CD4-positive, CD25-positive, alpha-beta regulatory T cell (primary cell): ENCODE results near the gene ICA1. TPM values are rescaled to one million over a fixed set of nuclear protein-coding genes. Genes with fewer than 3 reads are reported as not detected.
"Not testable (repeated sequence)": the region's sequence is repeated elsewhere in the genome, so short reads cannot be mapped to it uniquely, and the experiment has no call there.

Source experiments
- ATAC-seq, 2 donors: fragments of 150-1000 bp; cut with Tn5 transposase; one replicate each; pipeline ENCODE4 v1.10.0; 2021; ENCODE audit warnings: low read depth in 2 of 2, moderate number of reproducible peaks in 2 of 2, moderate library complexity in 1 of 2
- DNase-seq, 3 donors: peaks; one replicate each; pipeline versions ENCODE4 v3.0.0 to v3.0.0-alpha.2; 2012 to 2022; ENCODE audit warnings: mixed read lengths in 1 of 3
- H3K27ac ChIP-seq: one replicate; pipeline ENCODE4 v1.7.0; 2013; ENCODE audit warnings: mild to moderate bottlenecking, low read length; ENCODE audit not compliant: insufficient read depth, poor library complexity, severe bottlenecking
- H3K27me3 ChIP-seq: one replicate; pipeline ENCODE4 v1.7.0; 2013; ENCODE audit warnings: low read length; ENCODE audit not compliant: control insufficient read depth, insufficient read depth
- H3K36me3 ChIP-seq: one replicate; pipeline ENCODE4 v1.7.0; 2013; ENCODE audit warnings: mild to moderate bottlenecking, low read length, moderate library complexity; ENCODE audit not compliant: control insufficient read depth, insufficient read depth
- H3K4me1 ChIP-seq: 2 replicates; pipeline ENCODE4 v1.7.0; 2013; ENCODE audit warnings: mild to moderate bottlenecking, low read length; ENCODE audit not compliant: insufficient read depth, control insufficient read depth, poor library complexity, severe bottlenecking
- H3K4me3 ChIP-seq: one replicate; pipeline ENCODE4 v1.7.0; 2013; ENCODE audit warnings: low read depth, mild to moderate bottlenecking, low read length, moderate library complexity
- H3K9me3 ChIP-seq, 2 experiments: 1 replicate in 1 of 2; 2 replicates in 1 of 2; pipeline ENCODE4 v1.7.0; 2013; ENCODE audit warnings: low read length in 2 of 2, mild to moderate bottlenecking in 1 of 2, moderate library complexity in 1 of 2; ENCODE audit not compliant: control insufficient read depth in 2 of 2
- H3K27ac Mint-ChIP-seq, 3 donors: one replicate each; pipeline ENCODE4 v1.8.0; 2020 to 2022; ENCODE audit warnings: mild to moderate bottlenecking in 3 of 3, mixed read lengths in 3 of 3, moderate library complexity in 2 of 3
- H3K27me3 Mint-ChIP-seq: one replicate; pipeline ENCODE4 v1.8.0; 2022; ENCODE audit warnings: mild to moderate bottlenecking, mixed read lengths
- H3K36me3 Mint-ChIP-seq: one replicate; pipeline ENCODE4 v1.8.0; 2020; ENCODE audit warnings: mixed read lengths
- H3K4me1 Mint-ChIP-seq, 4 donors: one replicate each; pipeline ENCODE4 v1.8.0; 2020 to 2022; ENCODE audit warnings: mixed read lengths in 4 of 4, mild to moderate bottlenecking in 1 of 4
- H3K4me3 Mint-ChIP-seq, 4 donors: one replicate each; pipeline ENCODE4 v1.8.0; 2020 to 2022; ENCODE audit warnings: mild to moderate bottlenecking in 4 of 4, mixed read lengths in 4 of 4, moderate library complexity in 3 of 4
- H3K9me3 Mint-ChIP-seq, 7 donors: one replicate each; pipeline ENCODE4 v1.8.0; 2020 to 2022; ENCODE audit warnings: mixed read lengths in 7 of 7, mild to moderate bottlenecking in 3 of 7, moderate library complexity in 2 of 7
- polyA plus RNA-seq, 4 donors: library from polyadenylated mRNA; unstranded; fragments of 300-500 nt; fragmentation: Illumina TruSeq; gene quantifications; one replicate each; pipeline ENCODE4 v1.2.3, GENCODE V29; 2021
- total RNA-seq: library from RNA; stranded (reverse); gene quantifications from one replicate; pipeline ENCODE4 v1.2.3, GENCODE V29; 2022

Gene ICA1
- total and polyA plus RNA-seq, 5 donors from 2014 or later = 11.3 to 33.5 (median 21.9) TPM

DNA sequence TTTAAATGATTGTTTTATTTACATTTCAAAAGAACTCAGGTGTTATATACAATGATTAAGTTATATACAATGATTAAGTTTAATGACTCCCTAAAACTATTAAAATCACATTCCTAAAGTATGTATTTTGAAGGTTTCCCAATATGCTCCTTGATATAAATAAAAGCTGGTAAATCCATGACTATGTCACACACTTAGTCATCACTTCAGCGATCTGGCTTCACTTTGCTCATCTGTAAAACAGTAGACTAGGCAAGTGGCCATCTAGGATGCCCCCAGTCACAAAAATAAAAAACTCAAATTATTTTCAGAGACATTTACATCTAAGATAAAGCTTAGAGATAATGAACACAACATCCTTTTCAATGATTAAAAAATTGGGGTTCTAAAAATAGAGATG is 10.8 kb downstream of the ICA1 start:
- H3K36me3 Mint-ChIP-seq = no peaks in the 10 kb centered on the region
- H3K4me1 Mint-ChIP-seq = no peaks in the 10 kb centered on the region
- no peak overlapping the region for H3K27ac Mint-ChIP-seq
- Histone ChIP-seq H3K27me3 (peaks cover 29% of the 10 kb centered on the region), H3K4me3 (no peak overlapping the region), H3K27ac (no peak overlapping the region), H3K36me3 (no peaks in the 10 kb centered on the region), H3K9me3 (no peaks in the 10 kb centered on the region), H3K4me1 (no peaks in the 10 kb centered on the region)
- ATAC-seq = no peak
- peaks cover 0 to 5% (median 0%) of the 10 kb centered on the region in 7 donors for H3K9me3 Mint-ChIP-seq
- peaks cover 43% of the 10 kb centered on the region for H3K27me3 Mint-ChIP-seq
- no peak for DNase-seq
- H3K4me3 Mint-ChIP-seq = no peak overlapping the region

GRCh38 chr7:8250547-8250946 is 11.4 kb downstream of the ICA1 start:
- Mint-ChIP-seq H3K9me3 (peaks cover 0 to 5% (median 0%) of the 10 kb centered on the region in 7 donors), H3K36me3 (no peaks in the 10 kb centered on the region), H3K4me1 (no peaks in the 10 kb centered on the region), H3K4me3 (no peak overlapping the region), H3K27ac (no peak overlapping the region), H3K27me3 (peaks cover 43% of the 10 kb centered on the region)
- Histone ChIP-seq H3K9me3 (no peaks in the 10 kb centered on the region), H3K4me3 (no peak overlapping the region), H3K4me1 (no peaks in the 10 kb centered on the region), H3K36me3 (no peaks in the 10 kb centered on the region), H3K27me3 (peaks cover 29% of the 10 kb centered on the region), H3K27ac (no peak overlapping the region)
- no peak for ATAC-seq
- DNase-seq = no peak

DNA sequence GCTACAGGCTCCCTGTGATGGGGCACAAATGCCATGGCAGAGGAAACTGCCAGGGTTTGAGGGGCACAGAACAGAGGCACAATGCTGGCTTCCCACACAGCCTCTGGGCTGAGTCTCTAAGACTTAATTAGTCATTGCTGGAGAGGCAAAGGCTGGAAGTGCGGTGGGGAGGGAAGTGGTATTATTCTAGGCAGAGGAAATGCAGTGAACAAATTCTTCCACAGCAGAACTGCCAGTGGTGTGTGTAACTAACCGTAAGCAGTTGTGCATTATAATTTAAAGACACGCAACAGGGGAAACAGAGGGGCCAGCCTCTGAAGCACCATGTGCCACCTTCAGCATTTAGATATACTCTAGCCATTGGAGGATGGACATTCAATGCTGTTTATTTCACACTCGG is 12.8 kb downstream of the ICA1 start:
- Mint-ChIP-seq H3K9me3 (peaks cover 0 to 6% (median 2%) of the 10 kb centered on the region in 7 donors), H3K27ac (no peak overlapping the region), H3K36me3 (no peaks in the 10 kb centered on the region), H3K4me1 (no peaks in the 10 kb centered on the region), H3K27me3 (peaks cover 38% of the 10 kb centered on the region), H3K4me3 (no peak overlapping the region)
- Histone ChIP-seq H3K9me3 (no peaks in the 10 kb centered on the region), H3K27ac (no peak overlapping the region), H3K4me1 (no peaks in the 10 kb centered on the region), H3K27me3 (peaks cover 26% of the 10 kb centered on the region), H3K36me3 (no peaks in the 10 kb centered on the region), H3K4me3 (no peak overlapping the region)
- DNase-seq (no peak), ATAC-seq (no peak)

- H3K27me3 Mint-ChIP-seq = peaks cover 26% of the 10 kb centered on the region
- Histone ChIP-seq H3K9me3 (peaks cover 0 to 2% of the 10 kb centered on the region in 2 experiments), H3K27ac (no peak overlapping the region), H3K4me1 (no peaks in the 10 kb centered on the region), H3K4me3 (no peak overlapping the region), H3K36me3 (no peaks in the 10 kb centered on the region), H3K27me3 (peaks cover 13% of the 10 kb centered on the region)
- H3K4me3 Mint-ChIP-seq = no peak overlapping the region
- H3K27ac Mint-ChIP-seq = no peak overlapping the region
- DNase-seq (no peak), ATAC-seq (no peak)
- H3K4me1 Mint-ChIP-seq = no peaks in the 10 kb centered on the region
- H3K9me3 Mint-ChIP-seq = peaks cover 0 to 32% (median 8%) of the 10 kb centered on the region in 7 donors
- no peaks in the 10 kb centered on the region for H3K36me3 Mint-ChIP-seq
Observed at GRCh38 chr7:8246020-8246419, 15.9 kb downstream of the ICA1 start.

- not testable (repeated sequence) for H3K36me3 ChIP-seq, H3K4me3 ChIP-seq, H3K27ac ChIP-seq, H3K4me1 Mint-ChIP-seq, ATAC-seq, H3K4me3 Mint-ChIP-seq, H3K36me3 Mint-ChIP-seq, DNase-seq, H3K4me1 ChIP-seq, H3K9me3 ChIP-seq, H3K27ac Mint-ChIP-seq, H3K27me3 ChIP-seq
- Mint-ChIP-seq H3K9me3 (peaks cover 0 to 32% (median 8%) of the 10 kb centered on the region in 7 donors), H3K27me3 (peaks cover 19% of the 10 kb centered on the region)
Observed at GRCh38 chr7:8245032-8245431, 16.9 kb downstream of the ICA1 start.

DNA sequence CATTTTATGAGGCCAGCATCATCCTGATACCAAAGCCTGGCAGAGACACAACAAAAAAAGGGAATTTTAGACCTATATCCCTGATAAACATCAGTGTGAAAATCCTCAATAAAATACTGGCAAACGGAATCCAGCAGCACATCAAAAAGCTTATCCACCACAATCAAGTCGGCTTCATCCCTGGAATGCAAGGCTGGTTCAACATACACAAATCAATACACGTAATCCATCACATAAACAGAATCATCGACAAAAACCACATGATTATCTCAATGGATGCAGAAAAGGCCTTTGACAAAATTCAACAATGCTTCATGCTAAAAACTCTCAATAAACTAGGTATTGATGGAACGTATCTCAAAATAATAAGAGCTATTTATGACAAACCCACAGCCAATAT is 18.9 kb downstream of the ICA1 start:
- H3K9me3 ChIP-seq, H3K4me3 Mint-ChIP-seq, H3K4me3 ChIP-seq, H3K27ac ChIP-seq, H3K27me3 ChIP-seq, ATAC-seq, H3K4me1 Mint-ChIP-seq, H3K36me3 ChIP-seq, H3K4me1 ChIP-seq, DNase-seq, H3K27ac Mint-ChIP-seq, H3K36me3 Mint-ChIP-seq: not testable (repeated sequence)
- Mint-ChIP-seq H3K27me3 (peaks cover 21% of the 10 kb centered on the region), H3K9me3 (peaks cover 0 to 32% (median 8%) of the 10 kb centered on the region in 7 donors)

GRCh38 chr7:8239702-8240362 is 22.1 kb downstream of the ICA1 start:
- not testable (repeated sequence) for H3K4me3 Mint-ChIP-seq, H3K27ac Mint-ChIP-seq, H3K27ac ChIP-seq, H3K4me3 ChIP-seq, H3K9me3 ChIP-seq, H3K36me3 Mint-ChIP-seq, H3K36me3 ChIP-seq, H3K4me1 ChIP-seq, DNase-seq, ATAC-seq, H3K4me1 Mint-ChIP-seq
- peaks cover 0 to 32% (median 8%) of the 10 kb centered on the region in 7 donors for H3K9me3 Mint-ChIP-seq
- peaks cover 13% of the 10 kb centered on the region for H3K27me3 ChIP-seq
- peaks cover 35% of the 10 kb centered on the region for H3K27me3 Mint-ChIP-seq

DNA sequence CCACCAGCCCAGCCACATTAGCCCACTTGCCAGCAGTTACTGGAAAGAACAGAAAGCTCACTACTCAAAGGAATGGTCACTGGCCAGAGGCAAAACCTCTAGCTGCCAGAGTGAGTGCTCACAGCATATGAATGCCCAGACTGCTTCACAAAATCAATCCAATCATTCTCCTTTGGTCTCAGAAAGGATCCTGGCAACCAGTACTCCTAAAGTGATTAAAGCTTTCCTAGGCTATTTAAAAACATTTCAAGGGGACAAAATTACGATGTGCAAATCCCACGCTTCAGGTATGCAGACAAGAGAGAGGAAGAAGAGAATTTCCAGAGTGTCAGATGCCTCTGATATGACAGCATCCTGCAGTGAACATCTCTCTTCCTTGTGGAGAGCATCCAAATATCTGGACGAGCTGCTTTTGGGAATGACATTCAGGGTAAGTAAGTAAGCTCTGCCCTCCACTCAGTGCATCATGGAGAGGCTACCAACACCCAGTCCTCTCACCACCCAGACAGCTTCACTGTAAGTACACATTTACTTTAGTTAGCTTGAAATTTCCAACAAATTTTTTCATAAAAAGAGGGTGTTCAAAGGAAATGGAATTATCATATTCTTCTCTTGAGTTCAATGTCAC is 25.1 kb downstream of the ICA1 start:
- H3K27ac ChIP-seq = no peak overlapping the region
- peaks cover 13% of the 10 kb centered on the region for H3K27me3 ChIP-seq
- no peaks in the 10 kb centered on the region for H3K36me3 ChIP-seq
- H3K36me3 Mint-ChIP-seq = no peaks in the 10 kb centered on the region
- no peaks in the 10 kb centered on the region for H3K4me1 ChIP-seq
- ATAC-seq (no peak), DNase-seq (no peak)
- peaks cover 45% of the 10 kb centered on the region for H3K27me3 Mint-ChIP-seq
- H3K27ac Mint-ChIP-seq = no peak overlapping the region
- no peak overlapping the region for H3K4me3 Mint-ChIP-seq
- peaks cover 0 to 5% (median under 1%) of the 10 kb centered on the region in 7 donors for H3K9me3 Mint-ChIP-seq
- H3K9me3 ChIP-seq = no peaks in the 10 kb centered on the region
- peaks cover 0 to 2% (median 0%) of the 10 kb centered on the region in 4 donors for H3K4me1 Mint-ChIP-seq
- no peak overlapping the region for H3K4me3 ChIP-seq
